Upper lobe of left lung (tissue), 6 donors: ENCODE measurements around the gene SLC6A15. TPM values are rescaled to one million over a fixed set of nuclear protein-coding genes. Genes with fewer than 3 reads are reported as not detected.

Source experiments
- ATAC-seq, 2 donors: fragments of 200-7000 bp; cut with Tn5 transposase; one replicate each; pipeline ENCODE4 v1.9.1; 2022; ENCODE audit warnings: mild to moderate bottlenecking in 2 of 2, moderate library complexity in 2 of 2; ENCODE audit not compliant: low FRiP score in 2 of 2
- DNase-seq, 2 donors: peaks; one replicate each; pipeline ENCODE4 v3.0.0-alpha.2; 2019 to 2020
- H3K27ac ChIP-seq, 4 donors: fragments of 200-600 bp; sonication (generic); one replicate each; pipeline ENCODE4 v1.5.1; 2016 to 2019
- H3K27me3 ChIP-seq, 4 donors: fragments of 200-600 bp; sonication (generic); one replicate each; pipeline ENCODE4 v1.5.1; 2017 to 2019
- H3K36me3 ChIP-seq, 4 donors: fragments of 200-600 bp; sonication (generic); one replicate each; pipeline ENCODE4 v1.5.1; 2016 to 2019
- H3K4me1 ChIP-seq, 4 donors: fragments of 200-600 bp; sonication (generic); one replicate each; pipeline ENCODE4 v1.5.1; 2018 to 2019
- H3K4me3 ChIP-seq, 4 donors: fragments of 200-600 bp; sonication (generic); one replicate each; pipeline ENCODE4 v1.5.1; 2017 to 2019; ENCODE audit warnings: mild to moderate bottlenecking in 2 of 4, moderate library complexity in 1 of 4
- H3K9me3 ChIP-seq, 4 donors: fragments of 200-600 bp; sonication (generic); one replicate each; pipeline ENCODE4 v1.5.1; 2018 to 2019
- CTCF ChIP-seq, 6 experiments: fragments of 450-650 bp in 4 of 6; fragments of 200-600 bp in 2 of 6; sonication (generic) in 2 of 6; IDR thresholded peaks; one replicate each; pipeline ENCODE4 v1.5.1; 2016 to 2019; ENCODE audit warnings: antibody characterized with exemption in 6 of 6
- EP300 ChIP-seq, 4 donors: sonication (generic); formaldehyde crosslinking; IDR thresholded peaks; one replicate each; pipeline ENCODE4 v1.5.1; 2017; ENCODE audit warnings: antibody characterized with exemption in 4 of 4, control low read depth in 2 of 4
- POLR2A ChIP-seq, 4 donors: fragments of 450-650 bp; IDR thresholded peaks; one replicate each; pipeline ENCODE4 v1.5.1; 2016 to 2017; ENCODE audit warnings: antibody characterized with exemption in 4 of 4, mild to moderate bottlenecking in 2 of 4
- POLR2AphosphoS5 ChIP-seq, 2 donors: sonication (generic); formaldehyde crosslinking; IDR thresholded peaks; one replicate each; pipeline ENCODE4 v1.5.1; 2017; ENCODE audit warnings: antibody characterized with exemption in 2 of 2
- WGBS, 2 donors: methylation state at CpG; one replicate each; pipeline ENCODE4 v1.1.5; 2017 to 2018; 5-methylcytosine and 5-hydroxymethylcytosine counted together
- total RNA-seq, 6 donors: library from RNA; depleted of rRNA in 4 of 6; stranded (reverse); fragments of >200 nt in 4 of 6; gene quantifications; one replicate each; pipeline versions ENCODE4 v1.1.0 to v1.2.1, GENCODE V29; 2016 to 2021
- donor health status: DM: no; HTN: no; CAD: no; lungs with moderate emphysema.
- donor health status: DM: no; HTN: yes; CAD: no; lungs with severe emphysema.

The SLC6A15 gene
- total RNA-seq, 6 donors from 2014 or later = 0.30 to 0.69 (median 0.44) TPM; not detected in 3

GRCh38 chr12:84950971-84951546, 38.5 kb upstream of the SLC6A15 start:
- H3K27me3 ChIP-seq = no peaks in the 10 kb centered on the region
- DNase-seq (no peak), ATAC-seq (no peak)
- no peak overlapping the region for H3K4me3 ChIP-seq
- H3K9me3 ChIP-seq = no peaks in the 10 kb centered on the region
- 63 to 78% methylated on average over 3 of the region's 3 CpGs for WGBS, 2 donors
- no peak overlapping the region for H3K27ac ChIP-seq
- H3K36me3 ChIP-seq = no peaks in the 10 kb centered on the region
- TF ChIP-seq POLR2AphosphoS5 (IDR thresholded peaks at IDR 0.05) = no peak
- TF ChIP-seq POLR2A (IDR thresholded peaks at IDR 0.05) = no peak
- no peak for TF ChIP-seq EP300 (IDR thresholded peaks at IDR 0.05)
- TF ChIP-seq CTCF (IDR thresholded peaks at IDR 0.05) = no peak
- H3K4me1 ChIP-seq = no peaks in the 10 kb centered on the region

- Histone ChIP-seq H3K4me1 (no peaks in the 10 kb centered on the region), H3K9me3 (no peaks in the 10 kb centered on the region), H3K27ac (no peak overlapping the region), H3K36me3 (no peaks in the 10 kb centered on the region), H3K27me3 (no peaks in the 10 kb centered on the region), H3K4me3 (no peak overlapping the region)
- TF ChIP-seq POLR2AphosphoS5 (IDR thresholded peaks at IDR 0.05) (no peak), EP300 (IDR thresholded peaks at IDR 0.05) (no peak), POLR2A (IDR thresholded peaks at IDR 0.05) (no peak), CTCF (IDR thresholded peaks at IDR 0.05) (no peak)
- no peak for ATAC-seq
- DNase-seq = no peak
- WGBS, 2 donors = 70 to 71% methylated on average over 2 of the region's 2 CpGs
Measured at GRCh38 chr12:84946753-84947152, 34.2 kb upstream of the SLC6A15 start.

- Histone ChIP-seq H3K4me3 (no peak overlapping the region), H3K9me3 (no peaks in the 10 kb centered on the region), H3K27me3 (no peaks in the 10 kb centered on the region), H3K36me3 (no peaks in the 10 kb centered on the region), H3K27ac (no peak overlapping the region), H3K4me1 (no peaks in the 10 kb centered on the region)
- TF ChIP-seq CTCF (IDR thresholded peaks at IDR 0.05) (no peak), EP300 (IDR thresholded peaks at IDR 0.05) (no peak), POLR2A (IDR thresholded peaks at IDR 0.05) (no peak), POLR2AphosphoS5 (IDR thresholded peaks at IDR 0.05) (no peak)
- ATAC-seq (no peak), DNase-seq (no peak)
- WGBS, 2 donors = 76 to 82% methylated on average over 3 of the region's 3 CpGs
Measured at GRCh38 chr12:84937415-84937814, 24.8 kb upstream of the SLC6A15 start.

- ATAC-seq (no peak), DNase-seq (no peak)
- no peaks in the 10 kb centered on the region for H3K4me1 ChIP-seq
- H3K36me3 ChIP-seq = no peaks in the 10 kb centered on the region
- H3K4me3 ChIP-seq = no peak overlapping the region
- no peaks in the 10 kb centered on the region for H3K9me3 ChIP-seq
- no peak for TF ChIP-seq POLR2A (IDR thresholded peaks at IDR 0.05)
- no peak for TF ChIP-seq CTCF (IDR thresholded peaks at IDR 0.05)
- no peak for TF ChIP-seq POLR2AphosphoS5 (IDR thresholded peaks at IDR 0.05)
- no peak for TF ChIP-seq EP300 (IDR thresholded peaks at IDR 0.05)
- H3K27me3 ChIP-seq = no peaks in the 10 kb centered on the region
- 98 to 100% methylated on average over 1 of the region's 1 CpG for WGBS, 2 donors
- H3K27ac ChIP-seq = no peak overlapping the region
Measured at GRCh38 chr12:84929501-84929900, 16.9 kb upstream of the SLC6A15 start.

- Histone ChIP-seq H3K27me3 (no peaks in the 10 kb centered on the region), H3K27ac (no peak overlapping the region), H3K4me1 (no peaks in the 10 kb centered on the region), H3K36me3 (no peaks in the 10 kb centered on the region), H3K9me3 (no peaks in the 10 kb centered on the region), H3K4me3 (no peak overlapping the region)
- no peak for ATAC-seq
- no peak for DNase-seq
- no peak for TF ChIP-seq POLR2AphosphoS5 (IDR thresholded peaks at IDR 0.05)
- TF ChIP-seq CTCF (IDR thresholded peaks at IDR 0.05) = no peak
- no peak for TF ChIP-seq POLR2A (IDR thresholded peaks at IDR 0.05)
- 31 to 36% methylated on average over 2 of the region's 2 CpGs for WGBS, 2 donors
Measured at GRCh38 chr12:84924981-84925380, 12.4 kb upstream of the SLC6A15 start.
